ENCODE results near the gene NDRG4.

The NDRG4 gene

GRCh38 chr16:58458606-58459343 lies 41.2 kb upstream of the NDRG4 start:
- no peak for FAIRE-seq
- DNase-seq (ENCODE audit: insufficient read length, low spot score) = no peak
- TF ChIP-seq POLR2A (IDR thresholded peaks at IDR 0.05; ENCODE audit: low read depth, low read length) = no peak
- TF ChIP-seq SPI1 (IDR thresholded peaks at IDR 0.05; ENCODE audit: low read depth, low read length) = no peak
- TF ChIP-seq POU2F2 (IDR thresholded peaks at IDR 0.05; ENCODE audit: low read depth, low read length) = no peak
- TF ChIP-seq POLR2AphosphoS5 (IDR thresholded peaks at IDR 0.05; ENCODE audit: low read depth, low read length) = no peak
- TF ChIP-seq TAF1 (IDR thresholded peaks at IDR 0.05; ENCODE audit: low read depth, low read length) = no peak
- TF ChIP-seq PAX5 (IDR thresholded peaks at IDR 0.05; ENCODE audit: insufficient read depth, low read length, severe bottlenecking) = no peak

GRCh38 chr16:58459344-58460218 lies 40.4 kb upstream of the NDRG4 start:
- FAIRE-seq (no peak), DNase-seq (ENCODE audit: insufficient read length, low spot score) (no peak)
- no peak for TF ChIP-seq SPI1 (IDR thresholded peaks at IDR 0.05; ENCODE audit: low read depth, low read length)

- TF ChIP-seq PAX5 (IDR thresholded peaks at IDR 0.05; ENCODE audit: insufficient read depth, low read length, severe bottlenecking) (no peak), TAF1 (IDR thresholded peaks at IDR 0.05; ENCODE audit: low read depth, low read length) (no peak), POLR2AphosphoS5 (IDR thresholded peaks at IDR 0.05; ENCODE audit: low read depth, low read length) (no peak)
- FAIRE-seq (no peak), DNase-seq (ENCODE audit: insufficient read length, low spot score) (no peak)
Observed at GRCh38 chr16:58460219-58460610, 39.7 kb upstream of the NDRG4 start.

- no peak for TF ChIP-seq POLR2AphosphoS5 (IDR thresholded peaks at IDR 0.05; ENCODE audit: low read depth, low read length)
- no peak for TF ChIP-seq PAX5 (IDR thresholded peaks at IDR 0.05; ENCODE audit: insufficient read depth, low read length, severe bottlenecking)
- no peak for TF ChIP-seq TAF1 (IDR thresholded peaks at IDR 0.05; ENCODE audit: low read depth, low read length)
- no peak for TF ChIP-seq POU2F2 (IDR thresholded peaks at IDR 0.05; ENCODE audit: low read depth, low read length)
- TF ChIP-seq SPI1 (IDR thresholded peaks at IDR 0.05; ENCODE audit: low read depth, low read length) = no peak
- TF ChIP-seq POLR2A (IDR thresholded peaks at IDR 0.05; ENCODE audit: low read depth, low read length) = no peak
- no peak for FAIRE-seq
- DNase-seq (ENCODE audit: insufficient read length, low spot score) = no peak
Observed at GRCh38 chr16:58461056-58461455, 38.9 kb upstream of the NDRG4 start.

- DNase-seq (ENCODE audit: insufficient read length, low spot score) (no peak), FAIRE-seq (no peak)
- TF ChIP-seq POLR2A (IDR thresholded peaks at IDR 0.05; ENCODE audit: low read depth, low read length) (no peak), POLR2AphosphoS5 (IDR thresholded peaks at IDR 0.05; ENCODE audit: low read depth, low read length) (no peak), SPI1 (IDR thresholded peaks at IDR 0.05; ENCODE audit: low read depth, low read length) (no peak), POU2F2 (IDR thresholded peaks at IDR 0.05; ENCODE audit: low read depth, low read length) (no peak), TAF1 (IDR thresholded peaks at IDR 0.05; ENCODE audit: low read depth, low read length) (no peak), PAX5 (IDR thresholded peaks at IDR 0.05; ENCODE audit: insufficient read depth, low read length, severe bottlenecking) (no peak)
Observed at GRCh38 chr16:58461640-58462039, 38.3 kb upstream of the NDRG4 start.

- TF ChIP-seq POLR2A (IDR thresholded peaks at IDR 0.05; ENCODE audit: low read depth, low read length) (no peak), POLR2AphosphoS5 (IDR thresholded peaks at IDR 0.05; ENCODE audit: low read depth, low read length) (no peak), POU2F2 (IDR thresholded peaks at IDR 0.05; ENCODE audit: low read depth, low read length) (no peak), SPI1 (IDR thresholded peaks at IDR 0.05; ENCODE audit: low read depth, low read length) (no peak), TAF1 (IDR thresholded peaks at IDR 0.05; ENCODE audit: low read depth, low read length) (no peak), PAX5 (IDR thresholded peaks at IDR 0.05; ENCODE audit: insufficient read depth, low read length, severe bottlenecking) (no peak)
- no peak for FAIRE-seq
- DNase-seq (ENCODE audit: insufficient read length, low spot score) = no peak
Observed at GRCh38 chr16:58462089-58462488, 37.9 kb upstream of the NDRG4 start.

- DNase-seq (ENCODE audit: insufficient read length, low spot score) (no peak), FAIRE-seq (no peak)
- TF ChIP-seq POLR2AphosphoS5 (IDR thresholded peaks at IDR 0.05; ENCODE audit: low read depth, low read length) = no peak
- TF ChIP-seq POU2F2 (IDR thresholded peaks at IDR 0.05; ENCODE audit: low read depth, low read length) = no peak
- no peak for TF ChIP-seq TAF1 (IDR thresholded peaks at IDR 0.05; ENCODE audit: low read depth, low read length)
- no peak for TF ChIP-seq SPI1 (IDR thresholded peaks at IDR 0.05; ENCODE audit: low read depth, low read length)
- TF ChIP-seq POLR2A (IDR thresholded peaks at IDR 0.05; ENCODE audit: low read depth, low read length) = no peak
- TF ChIP-seq PAX5 (IDR thresholded peaks at IDR 0.05; ENCODE audit: insufficient read depth, low read length, severe bottlenecking) = no peak
Observed at GRCh38 chr16:58462499-58462996, 37.4 kb upstream of the NDRG4 start.

- TF ChIP-seq POLR2AphosphoS5 (IDR thresholded peaks at IDR 0.05; ENCODE audit: low read depth, low read length) (no peak), POU2F2 (IDR thresholded peaks at IDR 0.05; ENCODE audit: low read depth, low read length) (no peak), SPI1 (IDR thresholded peaks at IDR 0.05; ENCODE audit: low read depth, low read length) (no peak), POLR2A (IDR thresholded peaks at IDR 0.05; ENCODE audit: low read depth, low read length) (no peak), TAF1 (IDR thresholded peaks at IDR 0.05; ENCODE audit: low read depth, low read length) (no peak), PAX5 (IDR thresholded peaks at IDR 0.05; ENCODE audit: insufficient read depth, low read length, severe bottlenecking) (no peak)
- FAIRE-seq (peak; percentile 9), DNase-seq (ENCODE audit: insufficient read length, low spot score) (peak; percentile 57)
Observed at GRCh38 chr16:58462997-58463941, 36.7 kb upstream of the NDRG4 start.
